Nephron (organoid): ENCODE measurements around the gene DSCAM.

ENCODE experiments used
- H3K27ac Mint-ChIP-seq, 3 experiments: 2 replicates each; pipeline ENCODE4 v1.8.0; 2020; ENCODE audit warnings: mixed read lengths in 3 of 3, mild to moderate bottlenecking in 2 of 3, moderate library complexity in 1 of 3
- H3K27me3 Mint-ChIP-seq: 2 replicates; pipeline ENCODE4 v1.8.0; 2021; ENCODE audit warnings: low read depth, mild to moderate bottlenecking, moderate library complexity, mixed read lengths
- H3K36me3 Mint-ChIP-seq: 2 replicates; pipeline ENCODE4 v1.8.0; 2020; ENCODE audit warnings: low read depth, mixed read lengths
- H3K4me1 Mint-ChIP-seq: 2 replicates; pipeline ENCODE4 v1.8.0; 2020; ENCODE audit warnings: mixed read lengths
- H3K4me3 Mint-ChIP-seq, 3 experiments: 2 replicates each; pipeline ENCODE4 v1.8.0; 2020; ENCODE audit warnings: mild to moderate bottlenecking in 3 of 3, mixed read lengths in 3 of 3, moderate library complexity in 2 of 3
- H3K9me3 Mint-ChIP-seq: 2 replicates; pipeline ENCODE4 v1.8.0; 2020; ENCODE audit warnings: mixed read lengths
- TF ChIP-seq, protein P1 (sequence below), 3 experiments: fragments of 200-600 bp; sonication (generic); IDR thresholded peaks; one replicate each; pipeline ENCODE4 v1.5.0; 2021; ENCODE audit warnings: antibody characterized with exemption in 3 of 3; ENCODE audit not compliant: unreplicated experiment in 3 of 3

The DSCAM gene

DNA sequence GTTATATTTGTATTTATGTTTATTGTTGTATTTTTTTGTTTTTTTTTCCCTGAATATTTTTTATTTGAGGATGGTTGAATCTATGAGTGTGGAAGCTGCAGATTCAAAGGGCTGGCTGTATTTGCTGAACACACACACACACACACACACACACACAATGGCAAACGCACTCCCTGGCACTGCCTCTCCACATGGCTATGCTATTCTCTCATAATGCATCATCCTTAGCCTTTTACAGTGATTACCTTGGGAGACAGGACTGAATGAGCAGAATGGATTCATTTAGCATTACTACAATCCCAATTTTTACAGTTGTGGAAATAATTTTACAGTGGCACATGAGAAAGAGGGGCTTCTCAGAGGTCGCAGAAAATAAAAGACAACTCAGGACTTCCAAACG lies 589.6 kb downstream of the DSCAM start:
- Mint-ChIP-seq H3K9me3 (no peaks in the 10 kb centered on the region), H3K27me3 (peaks cover 7% of the 10 kb centered on the region), H3K4me3 (no peak overlapping the region), H3K27ac (no peak overlapping the region), H3K4me1 (peaks cover 49% of the 10 kb centered on the region), H3K36me3 (no peaks in the 10 kb centered on the region)
- TF ChIP-seq, protein P1, sequence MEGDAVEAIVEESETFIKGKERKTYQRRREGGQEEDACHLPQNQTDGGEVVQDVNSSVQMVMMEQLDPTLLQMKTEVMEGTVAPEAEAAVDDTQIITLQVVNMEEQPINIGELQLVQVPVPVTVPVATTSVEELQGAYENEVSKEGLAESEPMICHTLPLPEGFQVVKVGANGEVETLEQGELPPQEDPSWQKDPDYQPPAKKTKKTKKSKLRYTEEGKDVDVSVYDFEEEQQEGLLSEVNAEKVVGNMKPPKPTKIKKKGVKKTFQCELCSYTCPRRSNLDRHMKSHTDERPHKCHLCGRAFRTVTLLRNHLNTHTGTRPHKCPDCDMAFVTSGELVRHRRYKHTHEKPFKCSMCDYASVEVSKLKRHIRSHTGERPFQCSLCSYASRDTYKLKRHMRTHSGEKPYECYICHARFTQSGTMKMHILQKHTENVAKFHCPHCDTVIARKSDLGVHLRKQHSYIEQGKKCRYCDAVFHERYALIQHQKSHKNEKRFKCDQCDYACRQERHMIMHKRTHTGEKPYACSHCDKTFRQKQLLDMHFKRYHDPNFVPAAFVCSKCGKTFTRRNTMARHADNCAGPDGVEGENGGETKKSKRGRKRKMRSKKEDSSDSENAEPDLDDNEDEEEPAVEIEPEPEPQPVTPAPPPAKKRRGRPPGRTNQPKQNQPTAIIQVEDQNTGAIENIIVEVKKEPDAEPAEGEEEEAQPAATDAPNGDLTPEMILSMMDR (IDR thresholded peaks at IDR 0.05; ENCODE audit: unreplicated experiment in 3 of 3) = no peak

- TF ChIP-seq, protein P1 (IDR thresholded peaks at IDR 0.05; ENCODE audit: unreplicated experiment in 3 of 3) = no peak
- peak overlapping the region in 2 of 3 experiments; percentile 46 to 70 for H3K27ac Mint-ChIP-seq
- no peaks in the 10 kb centered on the region for H3K36me3 Mint-ChIP-seq
- H3K4me3 Mint-ChIP-seq = no peak overlapping the region
- H3K4me1 Mint-ChIP-seq = peaks cover 49% of the 10 kb centered on the region
- peaks cover 6% of the 10 kb centered on the region for H3K27me3 Mint-ChIP-seq
- H3K9me3 Mint-ChIP-seq = peaks cover 8% of the 10 kb centered on the region
Measured at GRCh38 chr21:40255518-40256444, 591.2 kb downstream of the DSCAM start.

DNA sequence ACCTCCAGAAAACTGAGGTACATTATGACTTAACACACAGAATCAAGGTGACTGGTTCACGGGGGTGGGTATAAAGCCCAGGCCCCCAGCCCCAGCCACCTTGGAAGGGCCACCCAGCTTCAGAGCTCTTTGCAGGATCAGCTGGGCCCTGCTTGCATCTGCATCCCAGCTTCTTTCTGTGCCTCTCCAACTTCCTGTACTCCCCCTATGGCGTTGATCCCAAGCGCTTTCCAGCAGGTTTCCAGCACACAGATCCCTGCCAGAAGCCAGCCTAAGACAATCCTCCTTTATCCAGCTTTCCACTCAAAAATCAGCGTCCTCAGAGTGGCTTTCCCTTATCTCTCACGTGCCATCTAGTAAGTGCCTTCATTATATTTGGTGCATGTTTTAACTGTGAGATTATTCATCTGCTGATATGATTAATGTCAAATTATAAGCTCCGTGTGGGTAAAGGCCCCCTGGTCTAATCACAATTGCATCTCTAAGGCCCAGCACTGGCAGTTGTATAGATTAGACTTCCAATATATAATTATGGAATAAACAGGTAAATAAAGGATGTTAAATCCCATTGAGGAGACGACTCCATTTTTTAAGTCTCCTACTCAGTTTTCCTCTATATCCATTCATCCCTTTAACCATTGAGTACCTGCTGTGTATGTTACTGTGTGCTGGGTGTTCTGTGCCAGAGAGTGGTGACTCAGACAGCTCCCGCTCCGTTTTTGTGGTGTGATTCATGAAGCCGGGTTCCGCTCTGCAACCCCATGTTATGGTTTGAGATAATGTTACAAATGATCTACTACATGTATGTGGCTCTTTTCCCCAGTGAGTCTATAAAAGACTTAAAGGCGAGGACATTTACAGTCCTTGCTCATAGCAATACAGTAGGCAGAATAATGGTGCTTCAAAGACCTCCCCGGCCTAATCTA lies 592.2 kb downstream of the DSCAM start:
- no peak overlapping the region for H3K4me3 Mint-ChIP-seq
- TF ChIP-seq, protein P1 (IDR thresholded peaks at IDR 0.05; ENCODE audit: unreplicated experiment in 3 of 3) = no peak
- no peaks in the 10 kb centered on the region for H3K36me3 Mint-ChIP-seq
- H3K4me1 Mint-ChIP-seq = peaks cover 49% of the 10 kb centered on the region
- H3K27ac Mint-ChIP-seq = peak overlapping the region in 2 of 3 experiments; percentile 46 to 70
- peaks cover 4% of the 10 kb centered on the region for H3K27me3 Mint-ChIP-seq
- H3K9me3 Mint-ChIP-seq = peaks cover 8% of the 10 kb centered on the region

DNA sequence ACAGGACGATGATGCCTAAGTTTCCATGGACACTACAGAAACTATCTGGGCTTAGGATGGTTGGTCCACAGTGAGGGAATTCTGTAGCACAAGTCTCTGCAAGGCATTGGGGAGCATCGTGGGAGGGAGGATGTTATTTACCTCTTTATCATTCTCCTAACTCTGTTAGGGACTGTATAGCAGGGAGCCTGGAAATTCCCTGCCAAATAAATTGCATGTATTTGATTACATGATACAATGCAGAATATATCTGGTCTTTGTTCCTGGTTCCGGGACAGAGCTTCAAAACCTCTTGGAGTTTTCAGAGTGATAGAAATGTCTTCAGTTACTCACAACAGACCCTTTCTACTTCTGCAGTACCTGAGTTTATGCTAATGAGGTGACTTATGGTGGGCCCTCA lies 593.8 kb downstream of the DSCAM start:
- no peaks in the 10 kb centered on the region for H3K36me3 Mint-ChIP-seq
- TF ChIP-seq, protein P1 (IDR thresholded peaks at IDR 0.05; ENCODE audit: unreplicated experiment in 3 of 3) = no peak
- H3K9me3 Mint-ChIP-seq = peaks cover 16% of the 10 kb centered on the region
- no peak overlapping the region for H3K27ac Mint-ChIP-seq
- no peak overlapping the region for H3K4me3 Mint-ChIP-seq
- H3K27me3 Mint-ChIP-seq = peaks cover 9% of the 10 kb centered on the region
- peaks cover 39% of the 10 kb centered on the region for H3K4me1 Mint-ChIP-seq

- TF ChIP-seq, protein P1 (IDR thresholded peaks at IDR 0.05; ENCODE audit: unreplicated experiment in 3 of 3) = no peak
- Mint-ChIP-seq H3K27ac (no peak overlapping the region), H3K9me3 (peaks cover 22% of the 10 kb centered on the region), H3K4me1 (peaks cover 27% of the 10 kb centered on the region), H3K27me3 (peaks cover 11% of the 10 kb centered on the region), H3K36me3 (no peaks in the 10 kb centered on the region), H3K4me3 (no peak overlapping the region)
Measured at GRCh38 chr21:40250514-40251294, 596.3 kb downstream of the DSCAM start.
